Measurements from ENCODE around the gene CCDC12.

DNA sequence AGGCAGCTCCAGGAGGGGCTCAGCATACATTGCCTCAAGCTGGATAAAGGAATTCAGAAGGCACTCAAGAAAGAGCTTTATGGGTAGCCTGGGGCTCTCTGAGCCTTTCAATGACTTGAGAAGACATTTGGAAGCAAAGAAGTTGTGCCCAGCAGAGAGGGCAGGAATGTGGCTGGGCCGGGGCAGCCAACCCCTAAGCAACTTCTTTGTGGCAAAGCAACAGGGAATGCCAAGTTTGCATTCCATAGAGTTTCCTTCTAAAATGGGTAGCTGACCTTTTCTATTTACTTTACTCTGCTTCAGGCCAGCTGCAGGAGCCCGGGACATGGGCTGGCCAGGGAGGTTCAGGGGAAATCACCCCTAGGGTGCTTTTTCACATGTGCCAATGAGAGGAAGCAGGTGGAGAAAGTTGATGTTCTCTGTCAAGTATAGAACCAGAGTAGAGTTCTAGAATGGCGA is 45.6 kb downstream of the CCDC12 start:
- TF ChIP-seq, protein P1, sequence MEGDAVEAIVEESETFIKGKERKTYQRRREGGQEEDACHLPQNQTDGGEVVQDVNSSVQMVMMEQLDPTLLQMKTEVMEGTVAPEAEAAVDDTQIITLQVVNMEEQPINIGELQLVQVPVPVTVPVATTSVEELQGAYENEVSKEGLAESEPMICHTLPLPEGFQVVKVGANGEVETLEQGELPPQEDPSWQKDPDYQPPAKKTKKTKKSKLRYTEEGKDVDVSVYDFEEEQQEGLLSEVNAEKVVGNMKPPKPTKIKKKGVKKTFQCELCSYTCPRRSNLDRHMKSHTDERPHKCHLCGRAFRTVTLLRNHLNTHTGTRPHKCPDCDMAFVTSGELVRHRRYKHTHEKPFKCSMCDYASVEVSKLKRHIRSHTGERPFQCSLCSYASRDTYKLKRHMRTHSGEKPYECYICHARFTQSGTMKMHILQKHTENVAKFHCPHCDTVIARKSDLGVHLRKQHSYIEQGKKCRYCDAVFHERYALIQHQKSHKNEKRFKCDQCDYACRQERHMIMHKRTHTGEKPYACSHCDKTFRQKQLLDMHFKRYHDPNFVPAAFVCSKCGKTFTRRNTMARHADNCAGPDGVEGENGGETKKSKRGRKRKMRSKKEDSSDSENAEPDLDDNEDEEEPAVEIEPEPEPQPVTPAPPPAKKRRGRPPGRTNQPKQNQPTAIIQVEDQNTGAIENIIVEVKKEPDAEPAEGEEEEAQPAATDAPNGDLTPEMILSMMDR (conservative IDR thresholded peaks at IDR 0.05; ENCODE audit: low read depth, low read length) = no peak
- TF ChIP-seq EZH2 (IDR thresholded peaks at IDR 0.05; ENCODE audit: low read length, unreplicated experiment) (no peak), EZH2phosphoT487 (IDR thresholded peaks at IDR 0.05; ENCODE audit: borderline replicate concordance, low read length) (no peak)
